Colon (tissue), 2 donors: Measurements from ENCODE around the gene EVA1A.

Source experiments
- FAIRE-seq: peaks from 2 replicates; lab custom pipeline; 2012; peaks lifted over from hg19 to GRCh38; lab: Jason Lieb, UNC
- donor health status: control.
- donor health status: control.

The EVA1A gene, protein sequence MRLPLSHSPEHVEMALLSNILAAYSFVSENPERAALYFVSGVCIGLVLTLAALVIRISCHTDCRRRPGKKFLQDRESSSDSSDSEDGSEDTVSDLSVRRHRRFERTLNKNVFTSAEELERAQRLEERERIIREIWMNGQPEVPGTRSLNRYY

DNA sequence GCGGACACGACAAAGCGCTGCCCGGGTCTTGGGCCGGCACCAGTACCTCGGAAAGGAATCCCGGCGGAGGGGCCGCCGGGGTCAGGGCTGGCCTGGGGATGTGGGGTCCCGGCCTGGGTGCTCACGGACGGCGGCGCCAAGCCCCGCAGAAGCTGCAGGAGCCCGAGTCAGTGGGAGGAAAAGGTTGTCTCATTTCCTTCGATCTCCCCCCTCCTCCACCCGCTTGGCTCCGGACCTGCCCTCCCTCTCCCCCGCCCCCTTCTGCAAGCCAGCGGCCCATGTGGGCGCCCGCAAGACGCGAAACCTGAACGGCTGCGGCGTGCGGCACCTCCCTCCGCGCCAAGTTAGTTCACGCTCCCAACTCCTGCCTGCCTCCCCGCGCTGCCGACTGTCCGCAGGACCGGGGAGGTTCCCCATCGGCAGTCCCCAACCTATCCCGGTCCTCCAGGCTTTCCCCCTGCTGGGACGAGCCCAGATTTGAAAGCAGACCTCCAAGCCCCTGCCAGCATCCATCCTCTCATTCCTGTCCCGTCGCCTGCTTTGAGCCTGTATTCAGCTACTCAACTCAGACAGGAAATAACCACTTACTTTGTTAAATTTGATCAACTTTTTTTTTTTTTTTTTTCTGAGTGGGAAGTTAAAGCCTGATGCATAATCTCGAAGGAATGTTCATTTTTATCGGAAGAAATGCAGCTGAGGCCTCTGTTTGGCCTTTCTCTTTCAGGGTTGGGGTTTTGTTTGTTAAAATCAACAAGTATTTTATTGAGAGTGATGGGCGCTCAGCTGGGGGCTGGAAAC is at the start of gene EVA1A:
Gene EVA1A, minus strand, starts transcription at position 172 of the 798 bp plus-strand sequence. CDS start 42,799 bp downstream, outside the sequence.
- FAIRE-seq = no peak

- no peak for FAIRE-seq
These were observed 49.3 kb upstream of the EVA1A start for GRCh38 chr2:75609937-75610508.

DNA sequence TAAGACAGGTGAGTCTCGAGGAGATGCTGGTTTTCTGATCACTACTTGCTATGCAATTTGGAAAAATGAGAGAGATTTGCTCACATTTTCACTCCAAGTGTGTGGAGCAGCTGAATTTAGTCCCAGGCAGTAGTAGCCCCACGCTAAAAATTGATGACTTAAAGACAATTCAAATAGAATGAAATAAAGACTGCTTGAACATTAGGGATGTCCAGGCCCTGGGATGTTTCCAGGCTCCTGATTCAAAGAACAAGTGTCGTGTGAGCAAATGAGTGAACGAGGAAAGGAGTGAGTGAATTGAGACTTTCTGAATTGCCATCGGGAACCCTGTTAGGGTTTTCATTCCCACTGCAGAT is 48.6 kb upstream of the EVA1A start:
- FAIRE-seq = no peak

GRCh38 chr2:75608684-75609333 is 48.1 kb upstream of the EVA1A start:
- no peak for FAIRE-seq

DNA sequence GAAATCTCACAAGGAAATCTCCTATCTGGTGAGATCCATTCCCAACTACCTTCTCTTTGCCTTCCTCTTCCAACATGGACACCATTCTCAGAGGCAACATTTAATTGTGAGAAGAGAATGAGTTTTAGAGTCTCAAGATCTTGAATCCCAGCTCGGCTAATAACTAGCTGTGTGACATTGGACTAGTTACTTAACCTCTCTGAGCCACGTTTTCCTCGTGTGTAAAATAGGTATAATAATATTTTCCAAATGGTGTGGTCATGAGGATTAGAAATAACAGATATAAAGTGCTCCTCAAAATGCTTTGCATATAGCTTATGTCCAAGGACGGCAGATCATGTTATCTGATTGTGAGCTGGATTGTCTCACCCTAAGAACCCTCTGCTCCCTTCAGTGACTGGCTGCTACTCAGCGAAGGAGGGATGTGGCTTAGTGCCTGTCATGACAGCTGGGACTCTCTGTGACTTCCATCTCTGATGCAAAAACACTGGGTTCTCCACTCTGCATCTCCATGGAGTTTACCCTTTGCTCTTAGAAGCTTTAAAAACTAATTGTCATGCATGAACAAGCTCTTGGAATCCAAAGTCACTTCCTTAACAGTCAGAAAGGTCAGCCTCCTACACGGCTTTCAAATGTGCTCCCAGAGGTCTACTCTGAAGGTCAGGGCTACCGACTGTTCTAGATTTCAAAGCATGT is 47.4 kb upstream of the EVA1A start:
- FAIRE-seq = no peak

DNA sequence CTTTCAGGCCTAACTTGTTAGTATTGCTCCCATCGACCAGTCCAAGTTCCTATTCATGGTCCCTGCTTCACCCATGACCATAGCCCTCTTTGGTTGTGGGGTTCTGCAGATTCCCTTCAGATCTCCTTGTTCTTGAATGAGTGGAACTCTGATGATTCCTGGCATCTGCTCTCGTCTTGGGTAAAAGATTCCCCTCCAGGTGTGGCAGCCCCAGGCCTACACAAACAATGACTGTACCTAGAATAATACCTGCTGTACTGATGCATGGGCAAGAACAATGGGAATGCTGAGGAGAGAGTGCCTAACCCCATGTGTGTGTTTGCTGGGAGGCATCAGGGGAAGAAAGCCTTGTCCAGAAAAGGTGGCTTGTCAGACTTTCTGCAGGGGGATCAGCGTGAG is 46.7 kb upstream of the EVA1A start:
- FAIRE-seq = no peak

GRCh38 chr2:75606761-75607399 is 46.1 kb upstream of the EVA1A start:
- no peak for FAIRE-seq

DNA sequence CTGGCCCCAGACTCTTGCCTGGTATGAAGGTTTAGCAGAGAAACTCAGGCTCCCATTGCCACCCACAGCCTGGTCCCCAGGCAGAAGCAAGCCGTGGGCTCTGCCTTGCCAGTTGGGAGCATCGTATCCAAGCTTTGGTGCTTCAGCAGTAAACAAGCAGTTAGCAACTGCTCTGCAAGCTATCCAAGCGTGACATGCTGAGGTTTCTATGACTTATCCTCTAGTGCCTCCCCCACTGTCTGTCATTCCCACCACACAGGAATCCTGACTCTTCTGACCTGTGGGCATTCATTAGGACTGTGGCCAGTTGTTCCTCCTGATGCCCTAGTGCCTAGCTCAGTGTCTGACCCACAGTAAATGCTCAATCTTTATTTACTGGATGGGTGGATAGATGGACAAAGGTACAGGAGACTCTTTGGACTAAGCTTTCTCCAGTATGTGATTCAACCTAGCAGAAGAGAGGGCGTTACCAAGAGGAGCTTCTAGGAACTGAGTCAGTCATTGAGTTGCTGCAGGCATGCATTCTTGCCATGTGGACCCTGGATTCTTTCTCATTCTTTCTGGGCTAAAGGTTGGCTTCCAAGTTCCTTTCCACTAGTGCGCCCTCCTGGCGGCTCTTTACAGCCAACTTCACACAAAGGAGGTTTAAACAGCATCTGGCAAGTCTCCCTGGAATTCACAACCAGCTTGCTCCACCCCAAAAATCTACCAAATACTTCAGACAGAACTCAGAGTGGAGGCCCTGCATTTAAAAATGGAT is 45.2 kb upstream of the EVA1A start:
- no peak for FAIRE-seq

- FAIRE-seq = no peak
These were observed 43.7 kb upstream of the EVA1A start for GRCh38 chr2:75604484-75604883.

GRCh38 chr2:75603477-75603876 is 42.7 kb upstream of the EVA1A start:
- no peak for FAIRE-seq

- no peak for FAIRE-seq
These were observed 42.1 kb upstream of the EVA1A start for GRCh38 chr2:75602724-75603342.

- no peak for FAIRE-seq
These were observed 39.8 kb upstream of the EVA1A start for GRCh38 chr2:75600461-75601011.

- no peak for FAIRE-seq
These were observed 37.9 kb upstream of the EVA1A start for GRCh38 chr2:75598589-75599155.

DNA sequence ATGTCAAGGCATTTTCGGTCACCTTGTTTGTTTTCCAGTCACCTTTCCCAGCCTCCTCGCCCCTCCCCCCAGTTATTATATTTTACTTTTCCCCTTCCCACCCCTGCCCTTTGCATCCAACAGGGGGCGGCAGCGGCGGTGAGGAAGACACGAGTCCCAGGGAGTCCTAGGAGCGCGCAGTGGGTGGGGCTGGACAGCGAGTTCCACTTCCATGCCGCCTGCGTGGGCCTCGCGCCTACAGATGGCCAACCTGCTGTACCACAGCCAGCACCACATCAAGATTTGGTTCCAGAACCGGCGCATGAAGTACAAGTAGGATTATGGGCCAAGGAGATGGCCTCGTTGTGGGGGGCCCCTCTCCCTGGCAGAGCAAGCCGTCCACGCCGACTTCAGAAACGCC is 37.2 kb upstream of the EVA1A start:
- FAIRE-seq = no peak

- no peak for FAIRE-seq
These were observed 36.0 kb upstream of the EVA1A start for GRCh38 chr2:75596784-75597183.

DNA sequence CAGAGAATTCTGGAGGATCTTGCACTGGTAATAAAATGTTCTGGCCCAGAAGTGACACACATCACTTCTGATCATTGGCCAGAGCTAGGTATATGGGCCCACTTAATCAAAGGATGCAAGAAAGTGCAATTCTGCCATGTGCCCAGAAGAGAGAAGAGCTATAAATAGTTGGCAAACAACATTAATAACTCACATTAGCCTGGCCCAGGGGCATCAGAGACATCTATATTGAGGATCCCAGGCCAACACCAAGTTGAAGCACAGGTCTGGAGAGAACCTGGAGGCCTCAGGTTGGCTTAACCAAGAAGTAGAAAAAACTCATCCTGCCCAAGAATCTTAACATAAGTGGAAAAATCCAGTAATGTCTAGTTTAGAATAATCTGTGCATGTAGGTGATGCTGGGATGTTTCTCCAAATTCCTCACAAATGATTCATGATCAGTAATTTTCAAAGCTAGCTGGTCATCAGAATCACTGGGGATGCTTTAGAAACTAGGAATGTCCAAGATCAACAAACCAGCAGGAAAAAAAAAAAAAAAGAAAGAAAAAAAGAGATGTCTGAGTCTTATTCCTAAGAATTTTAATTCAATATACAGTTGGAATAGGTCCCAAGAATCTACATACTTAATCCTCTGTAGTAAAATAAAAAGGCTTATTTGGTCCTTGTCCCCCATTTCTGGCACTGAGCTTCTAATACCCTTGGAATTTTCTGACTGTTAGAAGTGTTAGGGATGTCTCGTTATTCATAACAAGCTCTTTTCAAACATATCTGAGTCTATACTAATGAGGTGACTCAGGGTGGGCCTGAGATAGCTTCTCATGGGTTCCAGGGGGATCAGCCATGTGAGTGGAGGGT is 35.0 kb upstream of the EVA1A start:
- FAIRE-seq = no peak

- no peak for FAIRE-seq
These were observed 33.9 kb upstream of the EVA1A start for GRCh38 chr2:75594596-75594995.

GRCh38 chr2:75592888-75593287 is 32.1 kb upstream of the EVA1A start:
- FAIRE-seq = no peak

DNA sequence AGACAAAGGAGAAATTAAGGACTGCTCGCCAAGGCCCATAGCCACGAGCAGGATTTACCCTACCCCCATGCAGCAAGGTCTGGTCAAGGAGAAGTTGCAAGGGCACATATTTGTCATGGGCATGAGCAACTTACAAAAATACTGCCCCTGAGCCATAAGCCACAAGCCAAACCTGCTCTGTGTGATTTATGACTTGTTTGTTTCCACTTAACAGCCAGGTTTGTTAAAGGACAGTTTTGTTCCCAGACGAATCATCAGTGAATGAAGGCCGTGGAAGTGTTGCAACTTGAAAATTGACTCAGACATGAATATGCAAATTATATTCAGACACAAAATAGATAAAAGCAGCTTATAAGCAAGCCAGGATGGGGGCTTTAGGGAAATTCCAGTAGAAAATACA is 31.3 kb upstream of the EVA1A start:
- FAIRE-seq = no peak
